WI38 (cell line): ENCODE data around the gene SDC3.

Experiments
- H3K4me3 ChIP-seq: 2 replicates; pipeline ENCODE4 v1.5.1; 2011; ENCODE audit warnings: low read depth, mild to moderate bottlenecking, control low read depth, low read length
- CTCF ChIP-seq: IDR thresholded peaks from 2 replicates; pipeline ENCODE4 v1.5.1; 2012; ENCODE audit warnings: low read depth, mild to moderate bottlenecking, control low read depth, low read length

SDC3 gene

DNA sequence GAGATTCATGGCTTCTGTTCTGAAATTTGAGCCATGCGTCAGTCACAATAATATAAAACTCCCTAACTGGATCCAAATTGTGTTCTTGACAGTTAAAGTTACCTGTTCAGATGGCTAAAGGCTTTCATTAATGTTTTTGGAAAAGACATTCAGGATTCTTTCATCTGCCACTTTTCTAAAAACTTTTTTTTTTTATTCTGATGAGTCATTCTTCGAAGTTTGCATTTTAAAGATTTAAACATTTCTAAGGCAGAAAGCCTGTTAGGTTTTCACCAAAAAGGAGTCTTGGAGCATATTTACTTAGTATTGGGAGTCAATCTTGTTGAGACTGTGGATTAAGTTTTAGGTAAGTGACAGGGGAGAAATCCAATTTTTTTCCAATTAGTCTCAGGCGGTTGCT lies 18.9 kb upstream of the SDC3 start:
- no peak for TF ChIP-seq CTCF
- no peak overlapping the region for H3K4me3 ChIP-seq

- TF ChIP-seq CTCF, result no peak
- no peak overlapping the region for H3K4me3 ChIP-seq
These were observed 15.0 kb upstream of the SDC3 start for GRCh38 chr1:30923597-30923996.

DNA sequence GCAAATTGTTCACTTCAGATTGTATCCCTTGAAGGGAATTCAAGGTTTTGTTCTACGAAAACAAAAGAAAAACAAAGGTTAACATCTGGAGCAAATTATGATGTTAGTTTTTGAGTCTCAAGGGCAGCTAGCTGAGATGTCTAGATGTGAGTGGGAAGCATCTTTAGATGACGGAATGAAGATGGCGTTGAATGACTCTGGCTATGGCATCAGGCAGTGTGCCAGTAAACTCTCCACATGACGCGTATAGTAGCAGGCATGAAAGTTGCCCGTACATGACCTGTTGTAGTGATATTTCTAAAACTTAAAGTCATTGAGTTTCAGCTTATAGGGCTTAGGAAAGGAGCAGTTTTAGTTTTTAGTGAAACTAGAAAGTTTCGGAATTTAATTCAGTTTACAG lies 12.3 kb upstream of the SDC3 start:
- TF ChIP-seq CTCF, result no peak
- H3K4me3 ChIP-seq, result no peak overlapping the region

DNA sequence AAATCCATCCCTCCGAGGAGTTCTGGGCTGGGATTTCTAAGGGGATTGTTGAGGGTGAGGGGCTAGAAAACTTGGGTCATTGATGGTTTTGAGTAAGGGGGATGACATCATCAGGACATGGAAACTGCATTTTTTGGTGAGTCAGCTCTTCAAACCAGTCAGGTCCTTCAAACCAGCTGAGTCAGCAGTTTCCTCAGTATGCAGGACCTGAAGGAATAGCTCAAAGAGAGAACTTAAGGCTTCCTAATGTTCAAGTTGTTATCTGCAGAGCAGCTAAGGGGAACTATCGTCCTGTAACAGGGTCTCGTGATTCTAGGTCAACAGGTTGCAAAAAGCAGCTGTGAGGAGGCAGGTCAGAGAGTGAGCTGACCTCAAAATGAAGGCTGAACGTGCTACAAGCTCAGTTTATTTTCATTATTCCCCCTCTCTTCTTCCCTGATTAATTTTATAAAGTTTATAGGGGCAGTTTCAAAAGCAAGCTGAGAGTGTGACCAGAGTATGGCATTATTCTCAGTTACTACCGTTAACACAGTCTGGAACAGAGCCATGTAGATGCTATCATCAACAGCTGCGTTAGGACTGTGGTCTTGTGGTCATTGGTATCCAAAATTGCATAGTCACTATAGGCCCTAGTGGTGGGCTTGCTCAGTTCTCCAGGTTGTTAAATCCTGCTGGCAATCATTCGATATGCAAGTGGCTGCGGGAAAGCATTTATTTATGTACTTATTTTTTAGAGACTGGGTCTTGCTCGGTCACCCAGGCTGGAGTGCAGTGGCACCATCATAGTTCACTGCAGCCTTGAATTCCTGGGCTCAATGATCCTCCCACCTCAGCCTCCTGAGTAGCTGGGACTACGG lies 10.7 kb upstream of the SDC3 start:
- TF ChIP-seq CTCF, result no peak
- no peak overlapping the region for H3K4me3 ChIP-seq

- no peak overlapping the region for H3K4me3 ChIP-seq
- no peak for TF ChIP-seq CTCF
These were observed 7.7 kb upstream of the SDC3 start for GRCh38 chr1:30916296-30916695.

DNA sequence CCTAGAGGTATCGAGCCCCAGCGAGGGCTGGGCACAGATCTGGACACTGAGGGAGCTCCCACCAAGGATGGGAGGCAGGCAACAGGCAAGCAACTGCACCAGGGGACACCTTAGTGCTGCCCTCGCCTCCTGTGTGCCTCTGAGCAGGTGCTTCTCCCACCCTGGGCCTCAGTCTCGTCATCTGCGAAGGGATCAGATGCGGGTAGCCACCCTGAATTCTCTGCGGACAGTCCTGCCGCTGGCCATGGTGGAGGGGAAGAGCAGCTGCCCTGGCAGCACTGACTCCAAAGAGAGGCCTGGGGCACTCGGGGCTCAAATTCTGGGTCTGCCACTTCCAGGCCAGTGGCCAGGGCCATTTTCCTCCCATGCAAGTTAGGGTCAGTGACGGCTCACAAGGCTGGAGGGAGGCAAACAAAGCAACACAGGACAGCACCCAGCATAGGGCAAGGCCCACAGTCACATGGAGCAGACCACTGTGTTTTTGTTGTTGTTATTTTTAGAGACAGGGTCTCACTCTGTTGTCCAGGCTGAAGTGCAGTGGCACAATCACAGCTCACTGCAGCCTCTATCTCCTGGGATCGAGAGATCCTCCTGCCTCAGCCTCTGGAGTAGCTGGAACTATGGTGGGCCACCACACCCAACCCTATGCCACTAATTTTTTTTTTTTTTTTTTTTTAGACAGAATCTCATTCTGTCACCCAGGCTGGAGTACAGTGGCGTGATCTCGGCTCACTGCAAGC lies 7.1 kb upstream of the SDC3 start:
- TF ChIP-seq CTCF, result no peak

DNA sequence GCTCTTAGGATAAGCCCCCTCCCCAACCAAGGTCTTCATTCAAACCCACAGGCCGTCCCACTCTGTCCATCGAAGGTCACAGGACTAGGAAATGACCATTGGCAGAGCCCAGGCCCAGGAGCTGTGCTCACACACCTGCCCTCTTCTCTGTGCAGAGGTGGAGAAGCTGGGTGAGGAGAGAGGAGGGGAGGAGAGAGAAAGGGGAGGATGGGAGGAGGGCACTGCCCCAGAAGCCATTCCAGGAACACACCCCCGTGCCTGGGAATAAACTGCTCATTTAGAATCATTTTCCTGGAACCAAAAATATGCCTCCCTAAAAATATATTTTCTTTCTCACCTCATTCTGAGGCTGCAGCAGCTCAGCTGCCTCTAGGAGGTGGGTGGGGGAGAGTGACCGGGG lies 6.4 kb upstream of the SDC3 start:
- no peak for TF ChIP-seq CTCF

More for the DNA sequence above, 7.1 kb upstream of the SDC3 start:
- no peak overlapping the region for H3K4me3 ChIP-seq

More for the DNA sequence above, 6.4 kb upstream of the SDC3 start:
- H3K4me3 ChIP-seq, result no peak overlapping the region
